ENCODE measurements around the gene ALOX15B.

DNA sequence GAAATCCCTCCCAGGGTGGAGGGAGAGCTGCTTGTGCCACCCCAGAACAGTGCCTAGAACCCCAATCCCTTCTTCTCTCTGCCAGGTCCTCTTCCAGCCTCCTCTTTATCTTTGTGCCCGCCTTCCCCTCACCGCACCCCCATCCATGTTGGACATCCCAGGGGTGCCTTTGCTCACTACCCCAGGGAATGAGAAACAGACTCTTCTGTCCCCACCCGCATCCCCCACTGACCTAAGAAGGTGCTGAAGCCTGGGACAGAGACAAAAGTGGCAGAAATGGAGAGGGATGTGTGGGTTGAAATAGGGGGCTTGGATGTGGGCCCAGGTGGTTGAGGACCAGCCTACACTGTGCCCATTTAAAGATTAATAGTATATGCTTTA is 17.0 kb downstream of the ALOX15B start:
- TF ChIP-seq, protein P1, sequence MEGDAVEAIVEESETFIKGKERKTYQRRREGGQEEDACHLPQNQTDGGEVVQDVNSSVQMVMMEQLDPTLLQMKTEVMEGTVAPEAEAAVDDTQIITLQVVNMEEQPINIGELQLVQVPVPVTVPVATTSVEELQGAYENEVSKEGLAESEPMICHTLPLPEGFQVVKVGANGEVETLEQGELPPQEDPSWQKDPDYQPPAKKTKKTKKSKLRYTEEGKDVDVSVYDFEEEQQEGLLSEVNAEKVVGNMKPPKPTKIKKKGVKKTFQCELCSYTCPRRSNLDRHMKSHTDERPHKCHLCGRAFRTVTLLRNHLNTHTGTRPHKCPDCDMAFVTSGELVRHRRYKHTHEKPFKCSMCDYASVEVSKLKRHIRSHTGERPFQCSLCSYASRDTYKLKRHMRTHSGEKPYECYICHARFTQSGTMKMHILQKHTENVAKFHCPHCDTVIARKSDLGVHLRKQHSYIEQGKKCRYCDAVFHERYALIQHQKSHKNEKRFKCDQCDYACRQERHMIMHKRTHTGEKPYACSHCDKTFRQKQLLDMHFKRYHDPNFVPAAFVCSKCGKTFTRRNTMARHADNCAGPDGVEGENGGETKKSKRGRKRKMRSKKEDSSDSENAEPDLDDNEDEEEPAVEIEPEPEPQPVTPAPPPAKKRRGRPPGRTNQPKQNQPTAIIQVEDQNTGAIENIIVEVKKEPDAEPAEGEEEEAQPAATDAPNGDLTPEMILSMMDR (IDR thresholded peaks at IDR 0.05; ENCODE audit: insufficient read depth, low read length): no peak
- TF ChIP-seq POLR2AphosphoS5 (IDR thresholded peaks at IDR 0.05; ENCODE audit: low read depth): no peak
